ENCODE data around the gene HYPK.

DNA sequence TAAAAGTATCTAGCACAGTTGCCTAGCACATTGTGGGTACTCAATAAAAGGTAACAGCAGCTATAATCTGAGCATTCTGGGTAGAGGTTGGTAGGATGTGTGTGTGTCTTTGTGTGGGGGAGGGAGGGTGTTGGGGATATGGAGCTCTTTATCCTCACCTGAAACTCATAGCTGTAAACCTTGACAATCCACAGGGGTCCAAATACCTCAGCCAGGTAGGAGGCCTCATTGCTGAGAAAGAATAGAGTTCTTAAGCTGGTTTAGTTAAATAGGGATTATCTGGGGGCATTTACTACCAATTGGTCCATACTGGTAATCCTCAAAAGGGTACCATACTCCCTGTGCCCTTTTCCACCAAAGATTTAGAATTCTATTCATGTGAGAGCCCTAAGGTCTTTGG, 4.4 kb upstream of the HYPK start:
- TF ChIP-seq CTCF (IDR thresholded peaks at IDR 0.05) = no peak
- TF ChIP-seq POLR2A (IDR thresholded peaks at IDR 0.05) = no peak
